Keratinocyte (primary cell): ENCODE measurements around the gene DNAJB11. TPM values are rescaled to one million over a fixed set of nuclear protein-coding genes. Genes with fewer than 3 reads are reported as not detected.
A peak's percentile ranks its signal among the peaks of the same experiment; 100 is the strongest.

Source experiments
- DNase-seq: peaks from one replicate; pipeline ENCODE4 v3.0.0-alpha.2; 2011; ENCODE audit warnings: low read depth, missing footprints, low spot score
- FAIRE-seq: peaks from 2 replicates; lab custom pipeline; 2011; peaks lifted over from hg19 to GRCh38; lab: Jason Lieb, UNC
- H2AFZ ChIP-seq: 2 replicates; pipeline ENCODE4 v1.6.0; 2012; ENCODE audit warnings: low read length, control low read depth, inconsistent platforms; ENCODE audit not compliant: control insufficient read depth
- H3K27ac ChIP-seq: 2 replicates; pipeline ENCODE4 v1.5.1; 2011; ENCODE audit warnings: low read length; ENCODE audit not compliant: control insufficient read depth, insufficient read depth
- H3K27me3 ChIP-seq: 3 replicates; pipeline ENCODE4 v1.6.0; 2011; ENCODE audit warnings: low read length; ENCODE audit not compliant: control insufficient read depth, insufficient read depth; ENCODE audit errors: extremely low read depth
- H3K36me3 ChIP-seq, 2 experiments: 2 replicates in 1 of 2; 3 replicates in 1 of 2; pipeline ENCODE4 v1.5.1; 2011; ENCODE audit warnings: low read length in 2 of 2, mild to moderate bottlenecking in 1 of 2; ENCODE audit not compliant: control insufficient read depth in 2 of 2, insufficient read depth in 2 of 2; ENCODE audit errors: extremely low read depth in 1 of 2
- H3K4me1 ChIP-seq: 3 replicates; pipeline ENCODE4 v1.5.1; 2011; ENCODE audit warnings: low read length; ENCODE audit not compliant: control insufficient read depth, insufficient read depth; ENCODE audit errors: extremely low read depth
- H3K4me2 ChIP-seq: 3 replicates; pipeline ENCODE4 v1.6.0; 2011; ENCODE audit warnings: low read depth, low read length; ENCODE audit not compliant: control insufficient read depth, insufficient read depth; ENCODE audit errors: extremely low read depth
- H3K4me3 ChIP-seq, 3 experiments: fragments of 200-600 bp in 1 of 3; sonication (generic) in 1 of 3; 2 replicates in 2 of 3; 3 replicates in 1 of 3; pipeline ENCODE4 v1.5.1; 2011 to 2016; ENCODE audit warnings: low read length in 3 of 3, mild to moderate bottlenecking in 3 of 3, control low read depth in 2 of 3, inconsistent platforms in 1 of 3, low read depth in 1 of 3, mixed read lengths in 1 of 3, mixed run types in 1 of 3, moderate library complexity in 1 of 3; ENCODE audit not compliant: control insufficient read depth in 2 of 3, insufficient read depth in 2 of 3; ENCODE audit errors: extremely low read depth in 1 of 3
- H3K79me2 ChIP-seq: 2 replicates; pipeline ENCODE4 v1.6.0; 2012; ENCODE audit warnings: low read length; ENCODE audit not compliant: control insufficient read depth, insufficient read depth
- H3K9ac ChIP-seq: 3 replicates; pipeline ENCODE4 v1.6.0; 2011; ENCODE audit warnings: low read length; ENCODE audit not compliant: control insufficient read depth, insufficient read depth; ENCODE audit errors: extremely low read depth
- H3K9me1 ChIP-seq: 3 replicates; pipeline ENCODE4 v1.6.0; 2011; ENCODE audit warnings: low read length; ENCODE audit not compliant: control insufficient read depth, insufficient read depth; ENCODE audit errors: extremely low read depth
- H3K9me3 ChIP-seq: 2 replicates; pipeline ENCODE4 v1.5.1; 2012; ENCODE audit warnings: low read depth, low read length; ENCODE audit not compliant: control insufficient read depth
- H4K20me1 ChIP-seq: 3 replicates; pipeline ENCODE4 v1.6.0; 2011; ENCODE audit warnings: low read length; ENCODE audit not compliant: control insufficient read depth, insufficient read depth; ENCODE audit errors: extremely low read depth
- EZH2 ChIP-seq: IDR thresholded peaks from one replicate; pipeline ENCODE4 v1.6.1; 2012; ENCODE audit warnings: inconsistent platforms, mild to moderate bottlenecking, low read length, moderate library complexity
- dilution Hi-C: fragments of 300-500 bp; cut with MboI; formaldehyde crosslinking; loops from one replicate; pipeline ENCODE4 v1.7.0; 2020; ENCODE audit warnings: low sequenced_read_pairs; ENCODE audit not compliant: extremely low pct_ligation_motif_present
- polyA plus RNA-seq, 5 experiments: library from polyadenylated mRNA; depleted of rRNA in 3 of 5; stranded (reverse) in 3 of 5; stranded (forward) in 1 of 5; unstranded in 1 of 5; fragments of >200 nt; gene quantifications; 1 replicate in 1 of 5; 2 replicates in 3 of 5; 3 replicates in 1 of 5; pipeline versions ENCODE4 v1.2.1 to v1.2.3, GENCODE V29; 2011 to 2012; ENCODE audit warnings: missing spikeins in 2 of 5, low read depth in 1 of 5, low replicate concordance in 1 of 5
- TF ChIP-seq, protein P1 (sequence below), 3 experiments: IDR thresholded peaks in 1 of 3; conservative IDR thresholded peaks in 1 of 3; optimal IDR thresholded peaks in 1 of 3; 2 replicates in 2 of 3; 3 replicates in 1 of 3; pipeline versions ENCODE3 to v1.5.1; 2011; ENCODE audit warnings: low read length in 3 of 3, mild to moderate bottlenecking in 3 of 3, moderate library complexity in 2 of 3, control low read depth in 1 of 3, inconsistent platforms in 1 of 3; ENCODE audit not compliant: insufficient read depth in 2 of 3; ENCODE audit errors: extremely low read depth in 1 of 3

DNAJB11 gene
- polyA plus RNA-seq, 1 donor (not counting 4 experiments of a cell fraction or from before 2014, with no cell fraction given) = 61.8 TPM

DNA sequence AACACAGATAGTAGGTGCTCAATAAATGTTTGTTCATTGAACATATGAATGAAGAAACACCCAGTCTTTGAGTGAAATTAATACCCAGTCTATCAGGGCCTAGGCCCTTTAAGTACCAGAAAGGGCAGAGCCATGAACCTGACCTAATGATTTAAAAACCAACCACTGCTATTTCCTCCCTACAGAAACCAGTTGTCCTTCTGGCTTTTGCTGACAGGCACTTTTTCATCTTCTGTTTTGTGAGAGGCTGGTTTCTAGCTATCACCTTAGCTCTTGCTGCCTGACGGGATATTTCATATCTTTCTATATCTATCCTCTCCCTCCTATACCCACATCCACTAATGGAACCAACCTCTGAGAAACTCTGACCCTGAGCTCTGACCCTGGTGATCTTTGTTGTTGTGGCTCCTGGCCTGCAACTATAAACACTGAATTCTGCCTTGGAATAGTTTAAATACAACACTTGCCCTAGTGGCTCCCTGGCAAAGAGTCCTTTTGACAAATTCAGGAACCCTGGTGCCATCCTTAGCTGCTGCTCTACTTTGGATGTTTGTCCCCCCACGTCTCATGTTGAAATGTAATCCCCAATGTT lies 38.2 kb downstream of the DNAJB11 start:
- H3K27ac ChIP-seq = no peak overlapping the region
- no peaks in the 10 kb centered on the region for H3K9me3 ChIP-seq
- dilution Hi-C loops = no loop called here
- no peak overlapping the region for H3K4me3 ChIP-seq
- H3K9me1 ChIP-seq = no peaks in the 10 kb centered on the region
- no peaks in the 10 kb centered on the region for H3K36me3 ChIP-seq
- FAIRE-seq (no peak), DNase-seq (no peak)
- no peak overlapping the region for H2AFZ ChIP-seq
- H3K79me2 ChIP-seq = no peaks in the 10 kb centered on the region
- H3K4me2 ChIP-seq = no peak overlapping the region
- H3K4me1 ChIP-seq = peaks cover 15% of the 10 kb centered on the region
- TF ChIP-seq, protein P1, sequence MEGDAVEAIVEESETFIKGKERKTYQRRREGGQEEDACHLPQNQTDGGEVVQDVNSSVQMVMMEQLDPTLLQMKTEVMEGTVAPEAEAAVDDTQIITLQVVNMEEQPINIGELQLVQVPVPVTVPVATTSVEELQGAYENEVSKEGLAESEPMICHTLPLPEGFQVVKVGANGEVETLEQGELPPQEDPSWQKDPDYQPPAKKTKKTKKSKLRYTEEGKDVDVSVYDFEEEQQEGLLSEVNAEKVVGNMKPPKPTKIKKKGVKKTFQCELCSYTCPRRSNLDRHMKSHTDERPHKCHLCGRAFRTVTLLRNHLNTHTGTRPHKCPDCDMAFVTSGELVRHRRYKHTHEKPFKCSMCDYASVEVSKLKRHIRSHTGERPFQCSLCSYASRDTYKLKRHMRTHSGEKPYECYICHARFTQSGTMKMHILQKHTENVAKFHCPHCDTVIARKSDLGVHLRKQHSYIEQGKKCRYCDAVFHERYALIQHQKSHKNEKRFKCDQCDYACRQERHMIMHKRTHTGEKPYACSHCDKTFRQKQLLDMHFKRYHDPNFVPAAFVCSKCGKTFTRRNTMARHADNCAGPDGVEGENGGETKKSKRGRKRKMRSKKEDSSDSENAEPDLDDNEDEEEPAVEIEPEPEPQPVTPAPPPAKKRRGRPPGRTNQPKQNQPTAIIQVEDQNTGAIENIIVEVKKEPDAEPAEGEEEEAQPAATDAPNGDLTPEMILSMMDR (optimal IDR thresholded peaks at IDR 0.05 in 1 of 3, IDR thresholded peaks at IDR 0.05 in 1 of 3, conservative IDR thresholded peaks at IDR 0.05 in 1 of 3; ENCODE audit: extremely low read depth in 1 of 3, insufficient read depth in 2 of 3, low read length in 3 of 3) = no peak
- TF ChIP-seq EZH2 = no peak
- H3K27me3 ChIP-seq = no peaks in the 10 kb centered on the region
- no peak overlapping the region for H3K9ac ChIP-seq
- H4K20me1 ChIP-seq = no peaks in the 10 kb centered on the region

DNA sequence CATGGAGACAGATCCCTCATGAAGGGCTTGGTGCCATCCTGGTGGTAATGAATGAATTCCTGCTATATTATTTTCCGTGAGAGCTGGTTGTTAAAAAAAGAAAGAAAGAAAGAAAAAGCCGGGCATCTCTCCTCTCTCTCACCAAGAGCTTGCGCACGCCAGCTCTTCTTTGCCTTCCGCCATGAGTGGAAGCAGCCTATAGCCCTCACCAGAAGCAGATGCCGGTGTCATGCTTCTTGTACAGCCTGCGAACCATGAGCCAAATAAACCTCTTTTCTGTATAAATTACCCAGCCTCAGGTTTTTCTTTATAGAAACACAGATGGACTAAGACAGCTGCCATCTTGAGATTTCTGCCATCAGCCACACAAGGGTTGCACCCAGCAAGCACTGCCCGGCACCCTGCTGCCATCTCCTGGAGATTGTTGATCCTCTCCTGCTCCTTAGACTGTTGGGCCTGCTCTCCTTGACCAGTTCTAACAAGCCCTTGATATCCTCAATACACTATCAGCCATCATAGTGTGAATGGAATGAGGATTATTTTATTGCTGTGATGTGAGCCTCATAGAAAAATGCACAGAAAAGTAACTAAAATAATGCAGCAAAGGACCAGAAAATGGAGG lies 38.8 kb downstream of the DNAJB11 start:
- no peaks in the 10 kb centered on the region for H3K27me3 ChIP-seq
- no peaks in the 10 kb centered on the region for H3K9me3 ChIP-seq
- peaks cover 15% of the 10 kb centered on the region for H3K4me1 ChIP-seq
- FAIRE-seq (peak; percentile 86), DNase-seq (peak; percentile 52)
- dilution Hi-C loops = no loop called here
- H3K27ac ChIP-seq = peak overlapping the region; percentile 0
- no peak overlapping the region for H3K4me3 ChIP-seq
- H3K9ac ChIP-seq = no peak overlapping the region
- no peaks in the 10 kb centered on the region for H3K36me3 ChIP-seq
- H2AFZ ChIP-seq = peak overlapping the region; percentile 4
- TF ChIP-seq, protein P1 (optimal IDR thresholded peaks at IDR 0.05 in 1 of 3, IDR thresholded peaks at IDR 0.05 in 1 of 3, conservative IDR thresholded peaks at IDR 0.05 in 1 of 3; ENCODE audit: extremely low read depth in 1 of 3, insufficient read depth in 2 of 3, low read length in 3 of 3) = peak; percentile 81 to 96 (median 83)
- no peak for TF ChIP-seq EZH2
- no peaks in the 10 kb centered on the region for H3K79me2 ChIP-seq
- H4K20me1 ChIP-seq = no peaks in the 10 kb centered on the region
- no peaks in the 10 kb centered on the region for H3K9me1 ChIP-seq
- no peak overlapping the region for H3K4me2 ChIP-seq
